ENCODE measurements around the gene FAM209B. TPM values are rescaled to one million over a fixed set of nuclear protein-coding genes. Genes with fewer than 3 reads are reported as not detected.
"Not testable (repeated sequence)": the region's sequence is repeated elsewhere in the genome, so short reads cannot be mapped to it uniquely, and the experiment has no call there.

The FAM209B gene
- total RNA-seq, 1 donor from 2014 or later = 0.47 TPM

- TF ChIP-seq CTCF (IDR thresholded peaks at IDR 0.05; ENCODE audit: borderline replicate concordance) = no peak
- intact Hi-C loops (cut with micrococcal nuclease) = no loop called here
- Histone ChIP-seq H3K4me1 (peaks cover 28% of the 10 kb centered on the region), H3K4me3 (no peak overlapping the region), H3K27me3 (ENCODE audit: low read depth) (no peaks in the 10 kb centered on the region), H3K9me3 (replicated peaks) (no peaks in the 10 kb centered on the region), H3K36me3 (no peaks in the 10 kb centered on the region), H3K27ac (replicated peaks) (peak overlapping the region; percentile 77)
- no peak for DNase-seq
These were observed 25.9 kb downstream of the FAM209B start for GRCh38 chr20:56558968-56559367.

GRCh38 chr20:56564526-56564925 is 31.5 kb downstream of the FAM209B start:
- DNase-seq; H3K9me3 ChIP-seq (replicated peaks); H3K4me3 ChIP-seq; H3K27me3 ChIP-seq (ENCODE audit: low read depth); H3K36me3 ChIP-seq; H3K27ac ChIP-seq (replicated peaks); intact Hi-C loops (cut with micrococcal nuclease): not testable (repeated sequence)
- peaks cover 14% of the 10 kb centered on the region for H3K4me1 ChIP-seq

DNA sequence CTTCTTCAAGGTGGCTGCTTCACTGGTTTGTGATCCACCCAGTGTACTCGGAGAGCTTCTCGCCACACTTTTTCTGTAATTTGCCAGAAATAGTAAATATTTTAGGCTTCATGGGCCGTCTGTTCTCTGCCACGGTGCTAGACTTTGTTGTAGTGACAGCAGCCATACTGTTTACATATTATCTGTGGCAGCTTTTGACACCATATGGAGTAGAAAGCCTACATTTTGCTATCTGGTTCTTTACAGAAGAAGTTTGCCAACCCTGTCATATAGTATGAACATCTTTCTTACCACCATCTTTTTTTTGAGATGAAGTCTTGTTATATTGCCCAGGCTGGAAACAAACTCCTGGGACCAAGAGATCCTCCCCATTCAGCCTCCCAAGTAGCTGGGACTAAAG is 32.5 kb downstream of the FAM209B start:
- DNase-seq = no peak
- intact Hi-C loops (cut with micrococcal nuclease) = no loop called here
- Histone ChIP-seq H3K27ac (replicated peaks) (no peak overlapping the region), H3K36me3 (no peaks in the 10 kb centered on the region), H3K27me3 (ENCODE audit: low read depth) (no peaks in the 10 kb centered on the region), H3K9me3 (replicated peaks) (no peaks in the 10 kb centered on the region), H3K4me3 (no peak overlapping the region), H3K4me1 (peaks cover 9% of the 10 kb centered on the region)
- TF ChIP-seq CTCF (IDR thresholded peaks at IDR 0.05; ENCODE audit: borderline replicate concordance) = no peak

- no peak for DNase-seq
- intact Hi-C loops (cut with micrococcal nuclease) = no loop called here
- no peaks in the 10 kb centered on the region for H3K27me3 ChIP-seq (ENCODE audit: low read depth)
- no peak overlapping the region for H3K27ac ChIP-seq (replicated peaks)
- H3K9me3 ChIP-seq (replicated peaks) = no peaks in the 10 kb centered on the region
- TF ChIP-seq CTCF (IDR thresholded peaks at IDR 0.05; ENCODE audit: borderline replicate concordance) = no peak
- peaks cover 9% of the 10 kb centered on the region for H3K4me1 ChIP-seq
- H3K36me3 ChIP-seq = no peaks in the 10 kb centered on the region
- H3K4me3 ChIP-seq = no peak overlapping the region
These were observed 33.6 kb downstream of the FAM209B start for GRCh38 chr20:56566621-56567020.

- H3K4me1 ChIP-seq = peaks cover 9% of the 10 kb centered on the region
- no peak for DNase-seq
- H3K27me3 ChIP-seq (ENCODE audit: low read depth) = no peaks in the 10 kb centered on the region
- no peak overlapping the region for H3K4me3 ChIP-seq
- intact Hi-C loops (cut with micrococcal nuclease) = no loop called here
- H3K27ac ChIP-seq (replicated peaks) = no peak overlapping the region
- TF ChIP-seq CTCF (IDR thresholded peaks at IDR 0.05; ENCODE audit: borderline replicate concordance) = no peak
- no peaks in the 10 kb centered on the region for H3K9me3 ChIP-seq (replicated peaks)
- no peaks in the 10 kb centered on the region for H3K36me3 ChIP-seq
These were observed 37.8 kb downstream of the FAM209B start for GRCh38 chr20:56570832-56571231.

- no peak for TF ChIP-seq CTCF (IDR thresholded peaks at IDR 0.05; ENCODE audit: borderline replicate concordance)
- Histone ChIP-seq H3K4me3 (no peak overlapping the region), H3K27ac (replicated peaks) (no peak overlapping the region)
These were observed 39.1 kb downstream of the FAM209B start for GRCh38 chr20:56572172-56572571.

More at GRCh38 chr20:56572172-56572571, 39.1 kb downstream of the FAM209B start:
- intact Hi-C loops (cut with micrococcal nuclease) = no loop called here
- H3K9me3 ChIP-seq (replicated peaks) = no peaks in the 10 kb centered on the region
- DNase-seq = no peak
- no peaks in the 10 kb centered on the region for H3K27me3 ChIP-seq (ENCODE audit: low read depth)
- no peaks in the 10 kb centered on the region for H3K36me3 ChIP-seq
- no peaks in the 10 kb centered on the region for H3K4me1 ChIP-seq
